Mesendoderm (in vitro differentiated cells): ENCODE measurements around the gene FUZ.

ENCODE experiments used
- DNase-seq: peaks from one replicate; pipeline ENCODE4 v3.0.0; 2013
- H2AK5ac ChIP-seq: 2 replicates; pipeline ENCODE4 v1.6.1; 2013; ENCODE audit warnings: low read length, inconsistent platforms
- H2BK120ac ChIP-seq: 2 replicates; pipeline ENCODE4 v1.6.1; 2013; ENCODE audit warnings: low read depth, mild to moderate bottlenecking, low read length, moderate library complexity, mixed read lengths
- H2BK15ac ChIP-seq: replicated peaks from 2 replicates; pipeline ENCODE4 v1.6.1; 2013; ENCODE audit warnings: low read depth, mild to moderate bottlenecking, moderate library complexity
- H2BK5ac ChIP-seq: 2 replicates; pipeline ENCODE4 v1.6.1; 2013; ENCODE audit warnings: low read length, inconsistent platforms
- H3K18ac ChIP-seq: 2 replicates; pipeline ENCODE4 v1.6.1; 2013; ENCODE audit warnings: mild to moderate bottlenecking, low read length, mixed read lengths
- H3K23ac ChIP-seq: one replicate; pipeline ENCODE4 v1.6.1; 2013; ENCODE audit warnings: low read length
- H3K27ac ChIP-seq: 2 replicates; pipeline ENCODE4 v1.5.1; 2013; ENCODE audit warnings: low read depth, mild to moderate bottlenecking, inconsistent platforms, low read length, moderate library complexity
- H3K27me3 ChIP-seq: 2 replicates; pipeline ENCODE4 v1.6.1; 2013; ENCODE audit warnings: low read length, control low read depth, mild to moderate bottlenecking, inconsistent platforms; ENCODE audit not compliant: insufficient read depth, poor library complexity
- H3K36me3 ChIP-seq: 2 replicates; pipeline ENCODE4 v1.6.1; 2013; ENCODE audit warnings: low read length, inconsistent platforms; ENCODE audit not compliant: control insufficient read depth, insufficient read depth
- H3K4ac ChIP-seq: one replicate; pipeline ENCODE4 v1.6.1; 2013; ENCODE audit warnings: low read depth, mild to moderate bottlenecking, low read length, moderate library complexity
- H3K4me1 ChIP-seq: 2 replicates; pipeline ENCODE4 v1.6.1; 2013; ENCODE audit warnings: low read depth, low read length, inconsistent platforms; ENCODE audit not compliant: control insufficient read depth
- H3K4me2 ChIP-seq: 2 replicates; pipeline ENCODE4 v1.6.1; 2013; ENCODE audit warnings: low read length
- H3K4me3 ChIP-seq: 2 replicates; pipeline ENCODE4 v1.5.1; 2013; ENCODE audit warnings: mild to moderate bottlenecking, low read length
- H3K56ac ChIP-seq: one replicate; pipeline ENCODE4 v1.6.1; 2013; ENCODE audit warnings: low read length
- H3K79me1 ChIP-seq: 2 replicates; pipeline ENCODE4 v1.6.1; 2013; ENCODE audit warnings: low read length, inconsistent platforms
- H3K79me2 ChIP-seq: 2 replicates; pipeline ENCODE4 v1.6.1; 2013; ENCODE audit warnings: mild to moderate bottlenecking, low read length; ENCODE audit not compliant: control insufficient read depth, insufficient read depth
- H3K9ac ChIP-seq: 2 replicates; pipeline ENCODE4 v1.6.1; 2013; ENCODE audit warnings: low read length, inconsistent platforms
- H4K5ac ChIP-seq: one replicate; pipeline ENCODE4 v1.6.1; 2013; ENCODE audit warnings: low read length
- H4K8ac ChIP-seq: one replicate; pipeline ENCODE4 v1.6.1; 2013; ENCODE audit warnings: low read depth, mild to moderate bottlenecking, control low read depth, low read length, moderate library complexity
- WGBS: extraction: QIAGEN DNeasy Blood & Tissue Kit; methylation state at CpG from one replicate; pipeline ENCODE4 v1.1.7; 2013; ENCODE audit warnings: low lambda C conversion rate, missing lambda C conversion rate; ENCODE audit not compliant: insufficient coverage; ENCODE audit errors: extremely low coverage; 5-methylcytosine and 5-hydroxymethylcytosine counted together

FUZ gene

GRCh38 chr19:49830766-49831165 lies 17.7 kb upstream of the FUZ start:
- H2BK120ac ChIP-seq: no peak overlapping the region
- no peak overlapping the region for H3K4me2 ChIP-seq
- no peak for DNase-seq
- H3K56ac ChIP-seq: no peak overlapping the region
- no peaks in the 10 kb centered on the region for H3K79me2 ChIP-seq
- H3K9ac ChIP-seq: no peak overlapping the region
- H3K4me3 ChIP-seq: no peak overlapping the region
- no peak overlapping the region for H2BK15ac ChIP-seq
- no peak overlapping the region for H2AK5ac ChIP-seq
- no peak overlapping the region for H4K5ac ChIP-seq
- no peaks in the 10 kb centered on the region for H3K4me1 ChIP-seq
- no peak overlapping the region for H3K23ac ChIP-seq
- H3K27me3 ChIP-seq: no peaks in the 10 kb centered on the region
- peaks cover 5% of the 10 kb centered on the region for H3K79me1 ChIP-seq
- no peak overlapping the region for H3K27ac ChIP-seq
- H3K36me3 ChIP-seq: peaks cover 1% of the 10 kb centered on the region
- H2BK5ac ChIP-seq: no peak overlapping the region
- no peak overlapping the region for H4K8ac ChIP-seq
- WGBS: no CpG with 5 or more reads among the region's 12 CpGs
- no peak overlapping the region for H3K18ac ChIP-seq
- H3K4ac ChIP-seq: no peak overlapping the region

GRCh38 chr19:49829721-49830120 lies 16.6 kb upstream of the FUZ start:
- Histone ChIP-seq H4K5ac (no peak overlapping the region), H3K9ac (no peak overlapping the region), H2BK15ac (no peak overlapping the region), H3K4me3 (no peak overlapping the region), H3K4me2 (no peak overlapping the region), H2BK120ac (no peak overlapping the region), H3K4me1 (no peaks in the 10 kb centered on the region), H4K8ac (no peak overlapping the region), H3K79me1 (peaks cover 5% of the 10 kb centered on the region), H3K23ac (no peak overlapping the region), H3K56ac (no peak overlapping the region), H3K79me2 (no peaks in the 10 kb centered on the region), H3K4ac (no peak overlapping the region), H3K36me3 (peaks cover 1% of the 10 kb centered on the region), H3K18ac (no peak overlapping the region), H2AK5ac (no peak overlapping the region), H3K27ac (no peak overlapping the region), H3K27me3 (no peaks in the 10 kb centered on the region), H2BK5ac (no peak overlapping the region)
- no CpG with 5 or more reads among the region's 18 CpGs for WGBS
- no peak for DNase-seq

GRCh38 chr19:49829200-49829599 lies 16.1 kb upstream of the FUZ start:
- peaks cover 5% of the 10 kb centered on the region for H3K79me1 ChIP-seq
- no peak overlapping the region for H3K4me3 ChIP-seq
- no peak overlapping the region for H2BK5ac ChIP-seq
- H3K4me2 ChIP-seq: no peak overlapping the region
- no peaks in the 10 kb centered on the region for H3K27me3 ChIP-seq
- H4K8ac ChIP-seq: no peak overlapping the region
- no peak overlapping the region for H2AK5ac ChIP-seq
- no peaks in the 10 kb centered on the region for H3K4me1 ChIP-seq
- no peak overlapping the region for H3K56ac ChIP-seq
- H3K36me3 ChIP-seq: peaks cover 1% of the 10 kb centered on the region
- no peak overlapping the region for H3K27ac ChIP-seq
- no peak overlapping the region for H3K4ac ChIP-seq
- H3K79me2 ChIP-seq: no peaks in the 10 kb centered on the region
- no peak overlapping the region for H3K18ac ChIP-seq
- H2BK15ac ChIP-seq: no peak overlapping the region
- DNase-seq: no peak
- no peak overlapping the region for H3K9ac ChIP-seq
- H3K23ac ChIP-seq: no peak overlapping the region
- no CpG with 5 or more reads among the region's 8 CpGs for WGBS
- H4K5ac ChIP-seq: no peak overlapping the region
- H2BK120ac ChIP-seq: no peak overlapping the region

- Histone ChIP-seq H3K23ac (no peak overlapping the region), H3K79me2 (peaks cover 3% of the 10 kb centered on the region), H2BK5ac (no peak overlapping the region), H3K56ac (no peak overlapping the region), H3K4me3 (no peak overlapping the region), H3K4ac (no peak overlapping the region), H3K4me1 (no peaks in the 10 kb centered on the region), H4K8ac (no peak overlapping the region), H2BK120ac (no peak overlapping the region), H3K18ac (no peak overlapping the region), H3K79me1 (peaks cover 11% of the 10 kb centered on the region), H2AK5ac (no peak overlapping the region), H3K27me3 (no peaks in the 10 kb centered on the region), H4K5ac (no peak overlapping the region), H3K4me2 (no peak overlapping the region), H2BK15ac (no peak overlapping the region), H3K9ac (no peak overlapping the region), H3K27ac (no peak overlapping the region), H3K36me3 (peaks cover 2% of the 10 kb centered on the region)
- DNase-seq: no peak
- no CpG with 5 or more reads among the region's 14 CpGs for WGBS
Observed at GRCh38 chr19:49827034-49827433, 13.9 kb upstream of the FUZ start.

- H3K9ac ChIP-seq: no peak overlapping the region
- H3K27ac ChIP-seq: no peak overlapping the region
- H2BK15ac ChIP-seq: no peak overlapping the region
- H3K56ac ChIP-seq: no peak overlapping the region
- no peak overlapping the region for H4K8ac ChIP-seq
- no peak overlapping the region for H2BK5ac ChIP-seq
- H3K23ac ChIP-seq: no peak overlapping the region
- no peaks in the 10 kb centered on the region for H3K4me1 ChIP-seq
- no peak overlapping the region for H3K4me3 ChIP-seq
- peaks cover 14% of the 10 kb centered on the region for H3K79me1 ChIP-seq
- WGBS: no CpG with 5 or more reads among the region's 6 CpGs
- H2AK5ac ChIP-seq: no peak overlapping the region
- H3K36me3 ChIP-seq: peaks cover 2% of the 10 kb centered on the region
- H3K18ac ChIP-seq: no peak overlapping the region
- no peak overlapping the region for H4K5ac ChIP-seq
- no peak overlapping the region for H2BK120ac ChIP-seq
- H3K4me2 ChIP-seq: no peak overlapping the region
- H3K27me3 ChIP-seq: no peaks in the 10 kb centered on the region
- no peak for DNase-seq
- H3K79me2 ChIP-seq: peaks cover 3% of the 10 kb centered on the region
- H3K4ac ChIP-seq: no peak overlapping the region
Observed at GRCh38 chr19:49824662-49825061, 11.6 kb upstream of the FUZ start.

GRCh38 chr19:49823472-49823871 lies 10.4 kb upstream of the FUZ start:
- Histone ChIP-seq H3K4me2 (no peak overlapping the region), H3K56ac (no peak overlapping the region), H2BK5ac (no peak overlapping the region), H4K5ac (no peak overlapping the region), H3K79me2 (peaks cover 14% of the 10 kb centered on the region), H2AK5ac (no peak overlapping the region), H2BK120ac (no peak overlapping the region), H4K8ac (no peak overlapping the region), H3K9ac (no peak overlapping the region), H3K36me3 (peaks cover 2% of the 10 kb centered on the region), H2BK15ac (no peak overlapping the region), H3K27me3 (no peaks in the 10 kb centered on the region), H3K27ac (no peak overlapping the region), H3K18ac (no peak overlapping the region), H3K23ac (no peak overlapping the region), H3K4me1 (no peaks in the 10 kb centered on the region), H3K79me1 (peaks cover 18% of the 10 kb centered on the region), H3K4me3 (no peak overlapping the region), H3K4ac (no peak overlapping the region)
- no peak for DNase-seq
- no CpG with 5 or more reads among the region's 12 CpGs for WGBS
